Colon (tissue), 2 donors: Measurements from ENCODE around the gene IL13.
"Not testable (repeated sequence)": the region's sequence is repeated elsewhere in the genome, so short reads cannot be mapped to it uniquely, and the experiment has no call there.

Experiments used
- FAIRE-seq: peaks from 2 replicates; lab custom pipeline; 2012; peaks lifted over from hg19 to GRCh38; lab: Jason Lieb, UNC
- donor health status: control.
- donor health status: control.

IL13 gene

GRCh38 chr5:132657676-132658380 is at the start of gene IL13:
Gene IL13, plus strand, starts transcription at chr5:132658173. Its CDS starts 14 bp downstream, at chr5:132658187.
- FAIRE-seq = no peak

- no peak for FAIRE-seq
These were observed 46.0 kb upstream of the IL13 start for GRCh38 chr5:132611965-132612364.

- FAIRE-seq = no peak
These were observed 45.1 kb upstream of the IL13 start for GRCh38 chr5:132612846-132613245.

GRCh38 chr5:132621699-132622098 is 36.3 kb upstream of the IL13 start:
- no peak for FAIRE-seq

- no peak for FAIRE-seq
These were observed 35.4 kb upstream of the IL13 start for GRCh38 chr5:132622608-132623007.

GRCh38 chr5:132627470-132627869 is 30.5 kb upstream of the IL13 start:
- FAIRE-seq = no peak

- no peak for FAIRE-seq
These were observed 29.2 kb upstream of the IL13 start for GRCh38 chr5:132628814-132629213.

- FAIRE-seq = no peak
These were observed 28.6 kb upstream of the IL13 start for GRCh38 chr5:132629230-132629944.

GRCh38 chr5:132633587-132633986 is 24.4 kb upstream of the IL13 start:
- not testable (repeated sequence) for FAIRE-seq

GRCh38 chr5:132635873-132636272 is 22.1 kb upstream of the IL13 start:
- FAIRE-seq = no peak

GRCh38 chr5:132637241-132637640 is 20.7 kb upstream of the IL13 start:
- FAIRE-seq = no peak

- FAIRE-seq = no peak
These were observed 18.3 kb upstream of the IL13 start for GRCh38 chr5:132639706-132640130.

- no peak for FAIRE-seq
These were observed 17.4 kb upstream of the IL13 start for GRCh38 chr5:132640613-132641012.

GRCh38 chr5:132641241-132641723 is 16.7 kb upstream of the IL13 start:
- FAIRE-seq = no peak

GRCh38 chr5:132641841-132642240 is 16.1 kb upstream of the IL13 start:
- no peak for FAIRE-seq

- FAIRE-seq = no peak
These were observed 13.8 kb upstream of the IL13 start for GRCh38 chr5:132644177-132644576.

- no peak for FAIRE-seq
These were observed 11.2 kb upstream of the IL13 start for GRCh38 chr5:132646583-132647266.

GRCh38 chr5:132647473-132647872 is 10.5 kb upstream of the IL13 start:
- no peak for FAIRE-seq

GRCh38 chr5:132648355-132648754 is 9.6 kb upstream of the IL13 start:
- no peak for FAIRE-seq

- FAIRE-seq = no peak
These were observed 6.0 kb upstream of the IL13 start for GRCh38 chr5:132651838-132652469.

- FAIRE-seq = no peak
These were observed 4.3 kb upstream of the IL13 start for GRCh38 chr5:132653716-132654115.
